Breast epithelium (tissue), 4 donors: Measurements from ENCODE around the gene TTC28. TPM values are rescaled to one million over a fixed set of nuclear protein-coding genes. Genes with fewer than 3 reads are reported as not detected.

Source experiments
- DNase-seq, 2 donors: peaks; one replicate each; pipeline ENCODE4 v3.0.0-alpha.2; 2019; ENCODE audit warnings: low spot score in 2 of 2
- H3K27ac ChIP-seq, 2 donors: fragments of 200-600 bp; sonication (generic) in 1 of 2; one replicate each; pipeline ENCODE4 v1.5.1; 2016 to 2019; ENCODE audit warnings: mild to moderate bottlenecking in 1 of 2
- H3K27me3 ChIP-seq, 2 donors: fragments of 200-600 bp; sonication (generic) in 1 of 2; one replicate each; pipeline versions ENCODE4 v1.5.1 to v1.6.0; 2017 to 2019; ENCODE audit warnings: control low read depth in 1 of 2, mild to moderate bottlenecking in 1 of 2
- H3K36me3 ChIP-seq: fragments of 200-600 bp; one replicate; pipeline ENCODE4 v1.5.1; 2019
- H3K4me1 ChIP-seq, 2 donors: fragments of 200-600 bp; sonication (generic); one replicate each; pipeline ENCODE4 v1.5.1; 2016 to 2019; ENCODE audit warnings: control low read depth in 1 of 2
- H3K4me3 ChIP-seq, 3 donors: fragments of 200-600 bp; sonication (generic); 1 replicate in 2 of 3; 2 replicates in 1 of 3; pipeline ENCODE4 v1.5.1; 2016 to 2019; ENCODE audit warnings: mild to moderate bottlenecking in 3 of 3, moderate library complexity in 2 of 3
- H3K9me3 ChIP-seq, 2 donors: fragments of 200-600 bp; sonication (generic) in 1 of 2; one replicate each; pipeline ENCODE4 v1.5.1; 2016 to 2019; ENCODE audit warnings: control low read depth in 1 of 2
- POLR2A ChIP-seq: fragments of 450-650 bp; IDR thresholded peaks from one replicate; pipeline ENCODE4 v1.6.1; 2016; ENCODE audit warnings: antibody characterized with exemption, mild to moderate bottlenecking, moderate library complexity
- POLR2AphosphoS5 ChIP-seq, 3 donors: sonication (generic); formaldehyde crosslinking; IDR thresholded peaks; one replicate each; pipeline ENCODE4 v1.6.1; 2017; ENCODE audit warnings: antibody characterized with exemption in 3 of 3
- intact Hi-C: fragments of 100-400 bp; cut with DNase I; formaldehyde crosslinking; loops from one replicate; pipeline ENCODE4 v1.15.1; 2023; ENCODE audit warnings: low total_unique reads
- total RNA-seq, 3 donors: library from RNA; depleted of rRNA; stranded (reverse); fragments of >200 nt; gene quantifications; one replicate each; pipeline ENCODE4 v1.1.0, GENCODE V29; 2016
- TF ChIP-seq, protein P1 (sequence below), 3 donors: fragments of 450-650 bp; IDR thresholded peaks; one replicate each; pipeline ENCODE4 v1.5.1; 2016 to 2017; ENCODE audit warnings: antibody characterized with exemption in 3 of 3, mild to moderate bottlenecking in 3 of 3, moderate library complexity in 3 of 3

The TTC28 gene
- total RNA-seq, 3 donors from 2014 or later, result 33.5 to 43.3 (median 40.2) TPM

GRCh38 chr22:28299753-28300152 is 379.9 kb downstream of the TTC28 start:
- Histone ChIP-seq H3K4me3 (no peak overlapping the region), H3K9me3 (no peaks in the 10 kb centered on the region), H3K36me3 (no peaks in the 10 kb centered on the region), H3K27ac (no peak overlapping the region), H3K27me3 (no peaks in the 10 kb centered on the region), H3K4me1 (no peaks in the 10 kb centered on the region)
- TF ChIP-seq, protein P1, sequence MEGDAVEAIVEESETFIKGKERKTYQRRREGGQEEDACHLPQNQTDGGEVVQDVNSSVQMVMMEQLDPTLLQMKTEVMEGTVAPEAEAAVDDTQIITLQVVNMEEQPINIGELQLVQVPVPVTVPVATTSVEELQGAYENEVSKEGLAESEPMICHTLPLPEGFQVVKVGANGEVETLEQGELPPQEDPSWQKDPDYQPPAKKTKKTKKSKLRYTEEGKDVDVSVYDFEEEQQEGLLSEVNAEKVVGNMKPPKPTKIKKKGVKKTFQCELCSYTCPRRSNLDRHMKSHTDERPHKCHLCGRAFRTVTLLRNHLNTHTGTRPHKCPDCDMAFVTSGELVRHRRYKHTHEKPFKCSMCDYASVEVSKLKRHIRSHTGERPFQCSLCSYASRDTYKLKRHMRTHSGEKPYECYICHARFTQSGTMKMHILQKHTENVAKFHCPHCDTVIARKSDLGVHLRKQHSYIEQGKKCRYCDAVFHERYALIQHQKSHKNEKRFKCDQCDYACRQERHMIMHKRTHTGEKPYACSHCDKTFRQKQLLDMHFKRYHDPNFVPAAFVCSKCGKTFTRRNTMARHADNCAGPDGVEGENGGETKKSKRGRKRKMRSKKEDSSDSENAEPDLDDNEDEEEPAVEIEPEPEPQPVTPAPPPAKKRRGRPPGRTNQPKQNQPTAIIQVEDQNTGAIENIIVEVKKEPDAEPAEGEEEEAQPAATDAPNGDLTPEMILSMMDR (IDR thresholded peaks at IDR 0.05), result no peak
- TF ChIP-seq POLR2AphosphoS5 (IDR thresholded peaks at IDR 0.05) (no peak), POLR2A (no peak)
- no peak for DNase-seq
- intact Hi-C loops, result no loop called here

- TF ChIP-seq POLR2AphosphoS5 (IDR thresholded peaks at IDR 0.05), result no peak
- TF ChIP-seq, protein P1 (IDR thresholded peaks at IDR 0.05), result no peak
- TF ChIP-seq POLR2A, result no peak
- no peak for DNase-seq
- Histone ChIP-seq H3K27ac (no peak overlapping the region), H3K27me3 (no peaks in the 10 kb centered on the region), H3K9me3 (no peaks in the 10 kb centered on the region), H3K36me3 (no peaks in the 10 kb centered on the region), H3K4me3 (no peak overlapping the region), H3K4me1 (no peaks in the 10 kb centered on the region)
- intact Hi-C loops, result no loop called here
Measured at GRCh38 chr22:28299309-28299708, 380.3 kb downstream of the TTC28 start.

GRCh38 chr22:28297504-28297903 is 382.1 kb downstream of the TTC28 start:
- no peak overlapping the region for H3K4me3 ChIP-seq
- no peaks in the 10 kb centered on the region for H3K36me3 ChIP-seq
- intact Hi-C loops, result no loop called here
- H3K27me3 ChIP-seq, result no peaks in the 10 kb centered on the region
- TF ChIP-seq POLR2AphosphoS5 (IDR thresholded peaks at IDR 0.05) (no peak), POLR2A (no peak)
- TF ChIP-seq, protein P1 (IDR thresholded peaks at IDR 0.05), result no peak
- H3K4me1 ChIP-seq, result no peaks in the 10 kb centered on the region
- no peak overlapping the region for H3K27ac ChIP-seq
- DNase-seq, result no peak
- no peaks in the 10 kb centered on the region for H3K9me3 ChIP-seq

DNA sequence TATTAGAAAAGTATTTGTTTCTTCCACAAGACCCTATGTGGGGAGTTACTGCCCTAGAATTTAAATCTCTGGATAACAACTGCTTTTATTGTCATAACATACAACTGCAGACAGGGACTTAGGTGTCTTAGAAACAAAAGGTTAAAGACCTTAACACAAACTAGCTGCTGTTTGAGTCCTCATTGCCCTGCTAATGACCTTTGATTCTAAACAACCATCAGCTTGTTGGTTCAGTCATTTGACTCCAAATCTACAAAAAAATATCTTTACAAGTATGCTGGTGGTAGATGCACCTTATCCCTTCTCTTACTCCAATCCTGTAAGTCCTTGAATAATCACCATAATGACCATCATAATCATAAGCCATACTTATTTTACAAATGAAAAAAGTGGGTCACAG is 383.2 kb downstream of the TTC28 start:
- H3K4me1 ChIP-seq, result no peaks in the 10 kb centered on the region
- intact Hi-C loops, result no loop called here

DNA sequence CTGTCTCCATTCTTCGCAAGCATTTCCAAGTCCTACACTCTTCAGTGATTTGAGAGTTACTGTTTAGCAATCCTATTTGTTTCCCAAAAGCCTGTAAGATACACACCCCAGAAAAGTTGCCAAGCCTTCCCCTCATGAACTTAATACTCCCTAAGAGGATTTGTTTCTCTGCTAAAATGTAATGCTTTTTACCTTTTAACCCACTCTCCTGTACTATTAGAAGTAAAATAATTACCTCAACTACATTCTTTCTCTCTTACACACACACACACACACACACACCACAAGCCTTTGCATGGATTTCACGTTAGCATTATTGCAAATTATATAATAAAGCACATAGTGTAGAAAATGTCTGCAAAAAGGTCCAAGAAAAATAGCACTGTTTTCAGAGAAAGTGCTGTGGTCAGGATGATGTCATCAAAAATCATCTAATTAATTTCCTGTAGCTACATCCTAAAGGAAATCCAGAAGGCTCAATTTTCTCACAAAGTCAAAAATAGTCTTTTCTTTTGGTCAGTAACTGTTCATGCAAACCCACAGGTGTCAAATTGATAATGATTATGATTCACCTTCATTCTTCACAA is 396.5 kb downstream of the TTC28 start:
- H3K36me3 ChIP-seq, result no peaks in the 10 kb centered on the region
- TF ChIP-seq POLR2A (no peak), POLR2AphosphoS5 (IDR thresholded peaks at IDR 0.05) (no peak)
- TF ChIP-seq, protein P1 (IDR thresholded peaks at IDR 0.05), result no peak
- H3K4me1 ChIP-seq, result no peaks in the 10 kb centered on the region
- no peaks in the 10 kb centered on the region for H3K27me3 ChIP-seq
- H3K9me3 ChIP-seq, result no peaks in the 10 kb centered on the region
- no peak for DNase-seq
- intact Hi-C loops, result no loop called here
- H3K4me3 ChIP-seq, result no peak overlapping the region
- H3K27ac ChIP-seq, result no peak overlapping the region

More for the DNA sequence above, 383.2 kb downstream of the TTC28 start:
- DNase-seq, result no peak
- H3K27me3 ChIP-seq, result no peaks in the 10 kb centered on the region
- H3K36me3 ChIP-seq, result no peaks in the 10 kb centered on the region
- H3K9me3 ChIP-seq, result no peaks in the 10 kb centered on the region
- TF ChIP-seq POLR2A, result no peak
- TF ChIP-seq, protein P1 (IDR thresholded peaks at IDR 0.05), result no peak
- TF ChIP-seq POLR2AphosphoS5 (IDR thresholded peaks at IDR 0.05), result no peak
- no peak overlapping the region for H3K27ac ChIP-seq
- H3K4me3 ChIP-seq, result no peak overlapping the region
